Naive B cell (primary cell): Measurements from ENCODE around the gene SKP1. TPM values are rescaled to one million over a fixed set of nuclear protein-coding genes. Genes with fewer than 3 reads are reported as not detected.

Experiments used
- ATAC-seq, 2 donors: fragments of 150-1000 bp; cut with Tn5 transposase; 2 replicates each; pipeline ENCODE4 v1.10.0; 2021; ENCODE audit warnings: low read depth in 2 of 2, mild to moderate bottlenecking in 2 of 2, moderate library complexity in 2 of 2
- DNase-seq: peaks from one replicate; pipeline ENCODE4 v3.0.0; 2022
- H3K27ac Mint-ChIP-seq, 6 donors: one replicate each; pipeline ENCODE4 v1.8.0; 2020 to 2022; ENCODE audit warnings: mild to moderate bottlenecking in 6 of 6, mixed read lengths in 6 of 6, moderate library complexity in 5 of 6, inconsistent platforms in 2 of 6
- H3K27me3 Mint-ChIP-seq, 3 donors: one replicate each; pipeline ENCODE4 v1.8.0; 2021 to 2022; ENCODE audit warnings: mixed read lengths in 3 of 3, mild to moderate bottlenecking in 1 of 3
- H3K36me3 Mint-ChIP-seq, 2 donors: one replicate each; pipeline ENCODE4 v1.8.0; 2020 to 2022; ENCODE audit warnings: mixed read lengths in 2 of 2, inconsistent platforms in 1 of 2, mild to moderate bottlenecking in 1 of 2
- H3K4me1 Mint-ChIP-seq, 3 donors: one replicate each; pipeline ENCODE4 v1.8.0; 2020 to 2022; ENCODE audit warnings: mixed read lengths in 3 of 3, inconsistent platforms in 1 of 3, mild to moderate bottlenecking in 1 of 3, moderate library complexity in 1 of 3
- H3K4me3 Mint-ChIP-seq, 8 donors: one replicate each; pipeline ENCODE4 v1.8.0; 2020 to 2022; ENCODE audit warnings: mild to moderate bottlenecking in 8 of 8, mixed read lengths in 8 of 8, moderate library complexity in 8 of 8, inconsistent platforms in 2 of 8
- H3K9me3 Mint-ChIP-seq, 7 donors: one replicate each; pipeline ENCODE4 v1.8.0; 2020 to 2022; ENCODE audit warnings: mixed read lengths in 7 of 7, mild to moderate bottlenecking in 5 of 7, inconsistent platforms in 2 of 7, moderate library complexity in 1 of 7
- polyA plus RNA-seq, 6 donors: library from polyadenylated mRNA; unstranded; fragments of 300-500 nt; fragmentation: Illumina TruSeq; gene quantifications; one replicate each; pipeline ENCODE4 v1.2.3, GENCODE V29; 2021; ENCODE audit warnings: low read depth in 6 of 6

SKP1 gene
- polyA plus RNA-seq, 6 donors from 2014 or later = 1,058 to 1,567 (median 1,113) TPM

DNA sequence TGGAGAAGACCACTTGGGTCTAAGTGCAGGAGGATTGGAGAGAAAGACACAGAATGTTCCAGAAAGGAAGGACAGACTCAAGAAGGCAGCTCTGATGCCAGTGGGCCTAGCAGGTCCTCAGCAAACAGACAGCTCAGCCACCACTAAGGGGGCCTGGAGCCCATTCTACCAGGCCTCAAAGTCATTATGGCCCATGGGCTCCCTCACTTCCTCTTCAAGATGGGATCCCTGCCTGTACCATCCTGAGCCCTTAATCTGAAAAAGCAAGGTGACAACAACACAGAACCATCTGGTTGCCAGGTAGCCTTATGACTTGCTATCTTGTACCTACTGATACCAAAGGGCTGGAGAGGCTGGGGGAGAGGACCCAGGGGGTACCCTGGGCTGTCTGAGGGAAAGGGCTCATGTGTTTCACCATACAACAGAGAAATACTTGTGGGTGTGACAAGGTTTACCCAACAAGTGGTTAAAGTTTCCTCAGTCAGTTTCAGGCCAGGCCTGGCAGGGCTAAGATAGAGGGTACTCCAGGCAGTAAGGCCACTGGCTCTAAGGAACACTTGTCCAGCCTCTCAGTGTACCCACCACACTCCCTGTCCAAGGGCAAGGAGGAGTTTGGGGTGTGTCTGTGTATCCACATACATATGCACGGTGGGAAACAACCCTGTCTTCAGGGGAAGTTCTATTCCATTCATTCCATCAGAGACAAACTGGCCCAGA is 31.6 kb downstream of the SKP1 start:
- H3K9me3 Mint-ChIP-seq = no peaks in the 10 kb centered on the region
- peak overlapping the region in 2 of 6 donors; percentile 75 to 79 for H3K27ac Mint-ChIP-seq
- DNase-seq = no peak
- H3K4me1 Mint-ChIP-seq = peaks cover 19 to 23% (median 20%) of the 10 kb centered on the region in 3 donors
- no peak for ATAC-seq
- H3K36me3 Mint-ChIP-seq = peaks cover 4 to 7% of the 10 kb centered on the region in 2 donors
- peak overlapping the region in 2 of 8 donors; percentile 41 to 70 for H3K4me3 Mint-ChIP-seq
- no peaks in the 10 kb centered on the region for H3K27me3 Mint-ChIP-seq

DNA sequence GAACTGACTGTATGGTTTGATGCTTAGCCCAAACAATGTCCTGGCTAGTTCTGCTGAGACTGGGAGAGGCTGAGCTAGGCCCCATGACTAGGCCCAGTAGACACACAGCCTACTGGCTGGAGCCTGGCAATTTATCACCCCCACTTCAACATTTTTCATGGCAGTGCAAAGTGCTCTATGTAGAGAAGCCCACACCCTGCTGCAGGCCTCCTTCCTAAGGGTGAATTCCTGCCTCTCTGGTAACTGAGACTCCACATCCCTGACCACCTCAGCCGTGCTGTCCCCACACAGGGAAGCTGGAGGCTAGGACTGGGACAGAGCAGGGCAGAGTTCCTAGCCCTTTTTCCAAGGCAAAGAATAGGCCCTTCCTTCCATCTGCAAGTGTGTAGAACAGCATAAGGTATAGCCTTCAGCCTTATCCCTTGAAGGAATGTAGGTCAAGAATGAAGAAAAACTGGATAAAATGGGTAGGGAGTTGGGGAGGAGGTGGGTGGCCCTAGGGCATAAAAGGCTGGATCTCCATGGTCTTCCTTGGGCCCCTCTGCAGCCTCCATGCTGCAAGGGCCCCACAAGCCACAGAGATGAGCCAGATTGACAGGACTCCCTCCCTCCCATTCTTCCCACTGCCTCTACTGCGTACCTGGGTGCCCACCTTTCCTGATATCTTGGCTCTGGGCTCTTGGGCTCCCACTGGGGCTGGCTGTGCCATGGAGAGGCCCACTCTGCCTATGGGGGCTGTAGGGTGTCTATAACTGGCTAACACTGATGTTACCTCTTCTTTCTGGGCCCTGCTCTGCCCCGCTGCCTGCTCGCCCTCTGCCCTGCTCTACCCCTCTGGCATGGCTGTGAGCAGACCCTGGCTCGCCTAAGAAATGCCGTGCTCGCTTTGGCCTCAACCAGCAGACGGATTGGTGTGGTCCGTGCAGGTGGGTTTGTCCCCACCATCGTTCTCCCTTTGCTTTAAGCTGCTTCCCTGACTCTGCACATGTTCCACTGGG is 32.5 kb downstream of the SKP1 start:
- Mint-ChIP-seq H3K36me3 (peaks cover 2 to 5% of the 10 kb centered on the region in 2 donors), H3K4me3 (peak overlapping the region in 2 of 8 donors; percentile 41 to 70), H3K27me3 (no peaks in the 10 kb centered on the region), H3K4me1 (peaks cover 20 to 25% (median 22%) of the 10 kb centered on the region in 3 donors), H3K9me3 (no peaks in the 10 kb centered on the region), H3K27ac (peak overlapping the region in 2 of 6 donors; percentile 75 to 79)
- no peak for DNase-seq
- no peak for ATAC-seq

DNA sequence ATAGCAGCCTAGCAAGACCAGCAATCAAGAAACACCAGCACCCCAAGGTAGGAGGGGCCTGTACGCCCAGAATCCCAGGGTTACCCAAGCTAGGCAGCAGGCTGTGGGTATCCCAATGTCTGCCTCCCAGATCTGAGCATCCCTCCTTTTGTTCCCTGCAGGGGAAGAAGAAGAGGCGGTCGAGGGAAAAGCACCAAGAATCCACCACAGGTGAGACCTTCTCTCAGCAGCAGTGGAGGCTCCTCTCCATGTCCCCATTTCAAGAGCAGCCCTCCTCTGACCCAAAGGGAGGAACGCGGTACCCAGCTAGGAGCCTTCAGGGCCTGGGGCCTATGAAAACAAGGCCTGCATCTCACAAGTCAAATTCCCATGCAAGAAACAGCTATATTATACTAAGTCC is 33.3 kb downstream of the SKP1 start:
- Mint-ChIP-seq H3K36me3 (no peaks in the 10 kb centered on the region), H3K27me3 (no peaks in the 10 kb centered on the region), H3K9me3 (no peaks in the 10 kb centered on the region), H3K27ac (peak overlapping the region in 2 of 6 donors; percentile 16 to 39), H3K4me3 (no peak overlapping the region), H3K4me1 (peaks cover 22 to 31% (median 26%) of the 10 kb centered on the region in 3 donors)
- ATAC-seq (no peak), DNase-seq (no peak)

DNA sequence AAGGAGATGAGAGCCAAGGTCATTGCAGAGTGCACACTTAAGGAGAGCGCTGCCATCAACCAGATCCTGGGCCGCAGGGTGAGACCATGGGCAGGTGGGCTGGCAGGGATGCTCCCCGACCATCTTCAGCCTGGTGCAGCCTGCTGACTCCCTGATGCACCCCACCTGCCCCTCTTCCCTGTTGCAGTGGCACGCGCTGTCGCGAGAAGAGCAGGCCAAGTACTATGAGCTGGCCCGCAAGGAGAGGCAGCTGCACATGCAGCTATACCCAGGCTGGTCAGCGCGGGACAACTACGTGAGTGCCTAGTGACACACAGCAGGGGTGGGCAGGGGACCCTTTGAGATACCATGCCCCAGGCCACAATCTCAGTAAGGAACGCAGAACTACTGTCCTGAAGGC is 33.9 kb downstream of the SKP1 start:
- Mint-ChIP-seq H3K27me3 (no peaks in the 10 kb centered on the region), H3K27ac (peak overlapping the region in 3 of 6 donors; percentile 16 to 91 (median 39)), H3K9me3 (no peaks in the 10 kb centered on the region), H3K4me1 (peaks cover 22 to 35% (median 31%) of the 10 kb centered on the region in 3 donors), H3K4me3 (peak overlapping the region in 1 of 8 donors; percentile 19), H3K36me3 (no peaks in the 10 kb centered on the region)
- DNase-seq = no peak
- ATAC-seq = no peak

DNA sequence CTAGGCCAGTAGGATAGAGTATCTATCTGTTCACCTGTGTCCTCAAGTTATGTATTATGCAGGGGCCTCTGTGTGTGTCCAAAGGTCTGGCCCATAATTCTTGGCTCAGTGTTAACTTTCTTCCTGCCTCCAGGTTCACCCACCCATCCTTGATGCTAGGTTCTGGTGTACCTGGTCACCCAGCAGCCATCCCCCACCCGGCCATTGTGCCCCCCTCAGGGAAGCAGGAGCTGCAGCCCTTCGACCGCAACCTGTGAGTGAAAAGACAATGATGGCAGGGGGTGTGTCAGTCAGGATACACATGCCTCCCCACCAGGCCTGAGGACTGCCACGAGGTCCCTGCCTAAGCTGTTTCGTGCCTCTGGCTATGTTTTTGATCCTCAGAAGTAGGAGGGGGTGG is 34.7 kb downstream of the SKP1 start:
- Mint-ChIP-seq H3K4me1 (peaks cover 18 to 40% (median 38%) of the 10 kb centered on the region in 3 donors), H3K36me3 (no peaks in the 10 kb centered on the region), H3K4me3 (no peak overlapping the region), H3K27ac (peak overlapping the region in 3 of 6 donors; percentile 50 to 97 (median 84)), H3K27me3 (no peaks in the 10 kb centered on the region), H3K9me3 (no peaks in the 10 kb centered on the region)
- no peak for ATAC-seq
- no peak for DNase-seq

DNA sequence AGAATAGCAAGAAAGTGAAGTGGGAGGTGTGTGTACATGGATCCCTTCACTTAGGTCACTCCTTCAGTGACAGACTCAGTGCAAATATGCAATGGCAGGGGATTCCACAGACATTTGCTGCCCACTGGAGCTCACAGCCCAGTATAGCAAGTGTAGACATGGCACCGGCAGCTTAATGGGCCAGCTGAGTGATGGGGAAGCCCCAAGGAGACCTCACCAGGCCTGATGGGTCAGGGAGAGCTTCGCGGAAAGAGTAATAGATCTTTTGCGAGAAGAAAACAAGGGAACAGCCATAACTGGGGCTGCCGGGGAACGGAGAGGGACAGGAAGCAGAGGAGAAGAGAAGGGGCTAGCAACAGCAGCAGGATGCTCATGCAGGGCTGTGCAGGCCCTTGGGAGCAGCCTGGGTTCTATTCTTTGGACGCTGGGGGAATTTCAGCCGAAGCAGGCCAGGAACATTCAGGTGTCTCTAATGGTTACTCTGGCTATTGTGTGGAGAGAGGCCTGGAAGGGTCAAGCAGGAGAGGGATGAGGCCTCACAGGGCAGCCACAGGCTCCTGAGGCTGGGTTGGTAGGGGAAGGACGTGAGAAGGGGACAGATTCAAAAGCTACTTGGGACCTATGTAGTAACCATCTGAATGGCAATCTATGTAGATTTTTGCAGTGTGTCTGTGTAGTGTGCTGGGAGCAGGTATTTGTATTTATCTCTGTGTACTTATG is 35.3 kb downstream of the SKP1 start:
- DNase-seq (no peak), ATAC-seq (no peak)
- Mint-ChIP-seq H3K4me1 (peaks cover 18 to 42% (median 40%) of the 10 kb centered on the region in 3 donors), H3K27ac (peak overlapping the region in 5 of 6 donors; percentile 47 to 97 (median 84)), H3K36me3 (no peaks in the 10 kb centered on the region), H3K9me3 (no peaks in the 10 kb centered on the region), H3K27me3 (no peaks in the 10 kb centered on the region), H3K4me3 (no peak overlapping the region)

DNA sequence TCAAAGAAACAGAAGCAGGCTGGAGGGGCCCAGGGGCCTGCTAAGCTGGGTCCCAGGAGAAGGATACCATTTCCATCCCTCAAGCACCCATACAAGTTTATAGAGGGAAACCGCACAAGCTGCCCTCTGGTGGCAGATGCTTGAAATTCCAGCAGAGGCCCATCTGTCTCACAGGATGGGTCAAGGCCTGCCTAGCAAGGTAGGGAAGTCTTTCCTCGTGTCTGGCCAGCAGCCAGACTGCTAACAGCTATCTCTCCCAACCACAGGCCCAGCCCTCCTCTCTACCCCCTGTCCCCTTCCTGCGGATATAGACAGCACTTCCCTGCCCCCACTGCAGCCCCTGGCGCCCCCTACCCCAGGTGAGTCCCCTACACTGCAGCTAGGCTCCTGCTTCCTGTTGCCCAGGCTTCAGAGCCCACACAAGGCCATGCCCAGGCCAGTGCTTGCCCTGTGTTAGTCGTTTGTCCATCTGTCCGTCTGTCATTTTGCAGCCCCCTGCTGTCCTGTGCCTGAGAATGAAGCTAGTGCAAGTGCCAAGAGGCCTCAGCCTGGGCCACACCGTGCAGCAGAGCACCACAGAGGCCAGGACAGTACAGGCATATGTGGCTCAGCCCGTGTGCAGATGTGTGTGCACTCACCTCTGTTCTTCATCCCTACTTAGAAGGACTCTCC is 36.1 kb downstream of the SKP1 start:
- H3K9me3 Mint-ChIP-seq = no peaks in the 10 kb centered on the region
- H3K4me3 Mint-ChIP-seq = no peak overlapping the region
- peak; percentile 43 for DNase-seq
- H3K36me3 Mint-ChIP-seq = peaks cover 2 to 6% of the 10 kb centered on the region in 2 donors
- no peaks in the 10 kb centered on the region for H3K27me3 Mint-ChIP-seq
- peak; percentile 75 to 83 for ATAC-seq
- H3K4me1 Mint-ChIP-seq = peaks cover 22 to 41% (median 41%) of the 10 kb centered on the region in 3 donors
- H3K27ac Mint-ChIP-seq = peak overlapping the region in 3 of 6 donors; percentile 53 to 97 (median 88)

DNA sequence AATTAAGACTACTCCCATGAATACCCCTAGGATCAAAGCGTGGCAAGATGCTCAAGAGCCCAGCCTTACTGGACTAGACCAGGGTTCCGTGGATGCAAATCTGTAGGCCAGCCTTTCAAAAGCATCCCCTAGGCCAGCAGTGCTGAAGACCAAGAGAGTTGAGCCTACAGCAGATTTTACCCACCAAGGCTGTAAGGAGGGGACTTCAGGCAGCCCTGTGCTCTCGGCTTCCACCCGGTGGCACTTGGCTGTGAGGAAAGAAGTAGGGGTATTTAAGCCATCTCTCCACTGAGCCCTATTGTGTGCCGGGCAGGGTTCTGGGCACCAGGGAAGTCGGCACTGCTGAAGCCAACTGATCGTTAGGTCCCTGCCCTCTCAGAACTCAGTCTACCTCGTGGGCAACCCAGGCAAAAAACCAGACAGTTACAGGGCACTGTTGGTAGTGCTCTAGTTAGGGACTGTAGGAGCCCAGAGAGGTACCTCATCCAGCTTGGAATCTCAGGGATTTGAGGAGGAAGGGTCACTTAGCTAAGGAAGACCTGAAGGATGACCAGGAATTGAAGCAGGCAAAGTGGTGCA is 36.8 kb downstream of the SKP1 start:
- H3K27me3 Mint-ChIP-seq = no peaks in the 10 kb centered on the region
- H3K9me3 Mint-ChIP-seq = no peaks in the 10 kb centered on the region
- peaks cover 3 to 13% of the 10 kb centered on the region in 2 donors for H3K36me3 Mint-ChIP-seq
- DNase-seq (no peak), ATAC-seq (no peak)
- H3K4me1 Mint-ChIP-seq = peaks cover 28 to 47% (median 45%) of the 10 kb centered on the region in 3 donors
- H3K27ac Mint-ChIP-seq = peak overlapping the region in 4 of 6 donors; percentile 14 to 97 (median 70)
- H3K4me3 Mint-ChIP-seq = no peak overlapping the region

DNA sequence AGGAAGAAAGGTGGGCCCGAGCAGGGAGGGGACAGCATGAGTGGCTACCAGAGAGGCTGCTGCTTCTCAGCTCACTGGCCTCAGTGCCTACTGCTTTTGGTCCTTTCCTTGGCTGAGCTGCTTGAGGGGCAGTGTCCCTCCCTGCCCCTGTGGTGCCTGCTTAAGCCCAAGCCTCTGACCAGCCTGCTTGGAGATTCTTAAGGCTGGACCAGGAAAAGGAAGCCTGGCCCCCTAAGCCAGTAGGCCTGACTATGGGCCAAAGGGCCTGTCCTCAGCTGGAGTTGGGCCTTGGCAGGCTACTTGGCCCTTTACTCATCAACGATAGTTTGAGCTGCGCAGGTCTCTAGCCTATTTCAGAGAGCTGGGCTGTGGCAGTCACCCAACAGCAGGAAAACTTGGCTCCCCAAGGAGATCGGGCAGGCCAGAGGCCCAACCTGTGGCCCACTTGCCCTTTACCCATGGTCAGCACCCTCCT is 37.3 kb downstream of the SKP1 start:
- peak overlapping the region in 3 of 6 donors; percentile 67 to 97 (median 90) for H3K27ac Mint-ChIP-seq
- DNase-seq (no peak), ATAC-seq (no peak)
- H3K4me1 Mint-ChIP-seq = peaks cover 28 to 48% (median 47%) of the 10 kb centered on the region in 3 donors
- H3K4me3 Mint-ChIP-seq = peak overlapping the region in 1 of 8 donors; percentile 42
- peaks cover 3 to 13% of the 10 kb centered on the region in 2 donors for H3K36me3 Mint-ChIP-seq
- no peaks in the 10 kb centered on the region for H3K27me3 Mint-ChIP-seq
- no peaks in the 10 kb centered on the region for H3K9me3 Mint-ChIP-seq

DNA sequence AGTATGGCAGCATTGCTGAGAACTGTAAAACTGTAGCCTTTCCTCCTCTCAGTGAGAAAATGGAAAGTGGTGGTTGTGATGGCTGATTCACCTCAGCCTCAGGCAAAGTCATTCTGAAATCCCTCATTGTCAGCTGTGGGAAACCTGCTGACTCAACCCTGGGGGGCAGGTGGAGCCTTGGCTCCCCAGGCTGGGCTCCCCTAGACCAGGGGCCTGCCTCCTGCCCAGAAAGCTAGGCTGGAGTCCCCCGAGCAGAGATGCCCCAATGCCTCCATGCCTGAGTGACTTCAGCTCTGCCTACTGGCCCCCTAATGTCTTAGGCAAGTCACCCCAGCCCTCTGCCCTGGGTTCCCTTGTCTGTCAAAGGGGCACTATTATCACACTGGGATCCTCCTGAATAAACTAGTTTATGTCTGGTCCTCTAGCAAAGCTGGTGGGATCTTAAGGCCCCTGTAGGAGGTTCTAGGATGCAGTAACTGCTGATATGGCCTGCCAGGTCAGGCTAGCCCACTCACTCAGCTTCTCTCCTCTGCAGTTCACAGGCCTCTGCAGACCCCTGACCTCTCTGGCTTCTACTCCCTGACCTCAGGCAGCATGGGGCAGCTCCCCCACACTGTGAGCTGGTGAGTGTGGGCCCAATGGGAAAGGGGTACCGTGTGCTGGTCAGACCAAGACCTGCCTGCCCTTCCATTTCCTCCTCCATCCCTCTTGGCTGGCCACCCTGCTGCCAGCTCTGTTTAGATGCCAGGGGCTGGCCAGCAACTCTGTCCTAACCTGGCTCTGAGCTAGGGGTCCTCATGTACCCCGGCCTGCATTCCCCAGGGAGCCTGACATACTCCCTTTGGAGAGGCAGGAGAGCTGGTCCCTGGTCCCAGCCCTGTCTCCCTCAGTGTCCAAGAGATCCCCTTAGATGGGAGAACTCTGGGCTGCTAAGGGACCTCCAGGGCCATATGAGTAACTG is 38.1 kb downstream of the SKP1 start:
- DNase-seq (no peak), ATAC-seq (no peak)
- peak overlapping the region in 1 of 8 donors; percentile 32 for H3K4me3 Mint-ChIP-seq
- H3K27me3 Mint-ChIP-seq = no peaks in the 10 kb centered on the region
- peaks cover 28 to 49% (median 47%) of the 10 kb centered on the region in 3 donors for H3K4me1 Mint-ChIP-seq
- H3K27ac Mint-ChIP-seq = peak overlapping the region in 5 of 6 donors; percentile 58 to 97 (median 70)
- H3K9me3 Mint-ChIP-seq = no peaks in the 10 kb centered on the region
- peaks cover 3 to 13% of the 10 kb centered on the region in 2 donors for H3K36me3 Mint-ChIP-seq

DNA sequence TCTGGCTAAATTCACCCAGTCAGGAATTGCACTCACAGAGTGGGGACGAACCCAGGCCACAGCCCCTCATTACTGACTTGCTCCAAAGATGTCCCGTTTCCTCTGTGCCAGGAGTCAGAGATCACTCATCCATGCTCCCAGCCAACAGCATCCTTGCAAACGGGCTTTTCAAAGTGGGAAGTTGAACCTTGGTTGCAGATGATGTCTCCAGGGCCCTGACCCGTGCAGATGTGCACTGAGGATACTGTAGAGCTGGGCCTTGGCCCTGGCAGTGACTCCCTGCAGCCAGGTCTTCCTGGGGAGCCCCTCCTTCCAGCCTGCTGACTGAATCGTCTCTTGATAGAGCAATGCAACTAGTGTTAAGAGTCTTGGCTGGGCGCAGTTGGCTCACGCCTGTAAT is 40.0 kb downstream of the SKP1 start:
- Mint-ChIP-seq H3K27me3 (no peaks in the 10 kb centered on the region), H3K36me3 (peaks cover 3 to 13% of the 10 kb centered on the region in 2 donors), H3K4me3 (peak overlapping the region in 1 of 8 donors; percentile 2), H3K27ac (peak overlapping the region in 2 of 6 donors; percentile 93 to 97), H3K9me3 (no peaks in the 10 kb centered on the region), H3K4me1 (peaks cover 38 to 66% (median 61%) of the 10 kb centered on the region in 3 donors)
- ATAC-seq (no peak), DNase-seq (no peak)
